GM12801 (cell line): Measurements from ENCODE around the gene GSTM1.
"Not testable (repeated sequence)": the region's sequence is repeated elsewhere in the genome, so short reads cannot be mapped to it uniquely, and the experiment has no call there.

Source experiments
- TF ChIP-seq, protein P1 (sequence below): IDR thresholded peaks from one replicate; pipeline ENCODE4 v1.5.1; 2011; ENCODE audit warnings: control low read depth; ENCODE audit not compliant: insufficient read length; ENCODE audit errors: extremely low read depth

GSTM1 gene

DNA sequence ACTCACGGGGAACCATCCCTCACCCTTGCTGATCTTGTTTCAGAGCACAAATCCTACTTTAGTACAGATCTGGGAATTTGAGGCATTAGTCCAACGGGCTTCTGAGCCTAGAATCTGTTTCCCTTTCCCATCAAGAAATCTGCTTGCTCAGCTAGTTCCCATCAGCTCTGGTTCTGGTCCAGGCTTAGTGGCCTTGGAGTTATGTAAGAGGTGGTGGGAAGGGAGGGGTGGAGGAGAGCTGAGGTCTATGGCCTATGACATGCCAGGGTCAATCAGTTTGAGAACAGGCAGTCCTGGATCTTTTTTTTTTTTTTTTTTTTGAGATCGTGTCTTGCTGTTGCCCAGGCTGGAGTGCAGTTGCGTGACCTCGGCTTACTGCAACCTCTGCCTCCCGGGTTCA, 4.1 kb downstream of the GSTM1 start:
- TF ChIP-seq, protein P1, sequence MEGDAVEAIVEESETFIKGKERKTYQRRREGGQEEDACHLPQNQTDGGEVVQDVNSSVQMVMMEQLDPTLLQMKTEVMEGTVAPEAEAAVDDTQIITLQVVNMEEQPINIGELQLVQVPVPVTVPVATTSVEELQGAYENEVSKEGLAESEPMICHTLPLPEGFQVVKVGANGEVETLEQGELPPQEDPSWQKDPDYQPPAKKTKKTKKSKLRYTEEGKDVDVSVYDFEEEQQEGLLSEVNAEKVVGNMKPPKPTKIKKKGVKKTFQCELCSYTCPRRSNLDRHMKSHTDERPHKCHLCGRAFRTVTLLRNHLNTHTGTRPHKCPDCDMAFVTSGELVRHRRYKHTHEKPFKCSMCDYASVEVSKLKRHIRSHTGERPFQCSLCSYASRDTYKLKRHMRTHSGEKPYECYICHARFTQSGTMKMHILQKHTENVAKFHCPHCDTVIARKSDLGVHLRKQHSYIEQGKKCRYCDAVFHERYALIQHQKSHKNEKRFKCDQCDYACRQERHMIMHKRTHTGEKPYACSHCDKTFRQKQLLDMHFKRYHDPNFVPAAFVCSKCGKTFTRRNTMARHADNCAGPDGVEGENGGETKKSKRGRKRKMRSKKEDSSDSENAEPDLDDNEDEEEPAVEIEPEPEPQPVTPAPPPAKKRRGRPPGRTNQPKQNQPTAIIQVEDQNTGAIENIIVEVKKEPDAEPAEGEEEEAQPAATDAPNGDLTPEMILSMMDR, result no peak

DNA sequence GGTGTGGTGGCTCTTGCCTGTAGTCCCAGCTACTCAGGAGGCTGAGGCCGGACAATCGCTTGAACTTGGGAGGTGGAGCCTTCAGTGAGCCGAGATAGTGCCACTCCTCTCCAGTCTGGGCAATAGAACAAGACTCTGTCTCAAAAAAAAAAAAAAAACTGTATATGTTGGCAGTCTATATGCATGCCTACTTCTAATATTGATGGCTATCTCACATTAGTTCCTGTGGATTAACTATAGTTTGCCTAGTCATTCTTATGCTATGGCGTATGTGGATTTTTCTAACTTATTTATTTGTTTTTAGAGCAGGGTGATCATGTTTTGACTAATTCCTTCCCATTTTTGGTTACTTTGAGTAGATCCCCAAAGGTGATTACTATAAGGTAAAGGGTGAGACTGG, 9.4 kb downstream of the GSTM1 start:
- TF ChIP-seq, protein P1, result no peak

DNA sequence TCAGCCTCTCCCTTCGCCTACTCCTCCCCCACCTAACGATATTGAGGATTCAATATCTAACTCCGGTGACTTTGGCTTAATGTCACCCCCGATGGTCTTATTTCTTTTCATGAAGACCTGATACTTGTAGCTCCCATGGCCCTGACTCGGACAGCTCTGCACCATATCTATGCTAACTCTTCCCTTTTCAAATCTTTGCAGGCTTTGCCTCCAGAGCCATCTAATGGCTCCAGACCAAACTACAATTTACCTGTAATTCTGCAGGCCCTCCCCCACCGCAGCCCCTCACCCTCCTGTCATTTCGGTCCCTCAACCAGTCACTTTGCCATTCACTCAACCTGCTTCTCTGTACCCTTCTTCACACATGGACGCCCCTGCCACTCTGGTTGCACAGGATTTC, 16.6 kb downstream of the GSTM1 start:
- TF ChIP-seq, protein P1, result no peak

DNA sequence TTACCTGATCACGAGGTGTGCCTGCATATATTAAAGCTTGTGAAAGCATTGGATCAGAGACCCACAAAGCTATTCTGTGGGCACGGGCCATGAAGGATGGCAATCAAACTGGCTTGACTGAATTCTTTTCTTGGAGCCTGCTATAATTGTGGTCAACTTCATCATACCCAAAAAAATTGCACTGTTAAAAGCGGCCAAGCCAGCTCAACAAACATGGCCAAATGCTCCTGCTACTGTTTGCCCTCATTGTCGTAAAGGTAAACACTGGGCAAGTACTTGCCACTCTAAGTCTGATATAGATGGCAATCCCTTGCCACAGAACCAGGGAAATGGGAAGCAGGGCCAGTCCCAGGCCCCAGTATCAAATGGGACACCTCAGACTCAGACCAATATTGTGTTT, 17.8 kb downstream of the GSTM1 start:
- TF ChIP-seq, protein P1, result no peak

DNA sequence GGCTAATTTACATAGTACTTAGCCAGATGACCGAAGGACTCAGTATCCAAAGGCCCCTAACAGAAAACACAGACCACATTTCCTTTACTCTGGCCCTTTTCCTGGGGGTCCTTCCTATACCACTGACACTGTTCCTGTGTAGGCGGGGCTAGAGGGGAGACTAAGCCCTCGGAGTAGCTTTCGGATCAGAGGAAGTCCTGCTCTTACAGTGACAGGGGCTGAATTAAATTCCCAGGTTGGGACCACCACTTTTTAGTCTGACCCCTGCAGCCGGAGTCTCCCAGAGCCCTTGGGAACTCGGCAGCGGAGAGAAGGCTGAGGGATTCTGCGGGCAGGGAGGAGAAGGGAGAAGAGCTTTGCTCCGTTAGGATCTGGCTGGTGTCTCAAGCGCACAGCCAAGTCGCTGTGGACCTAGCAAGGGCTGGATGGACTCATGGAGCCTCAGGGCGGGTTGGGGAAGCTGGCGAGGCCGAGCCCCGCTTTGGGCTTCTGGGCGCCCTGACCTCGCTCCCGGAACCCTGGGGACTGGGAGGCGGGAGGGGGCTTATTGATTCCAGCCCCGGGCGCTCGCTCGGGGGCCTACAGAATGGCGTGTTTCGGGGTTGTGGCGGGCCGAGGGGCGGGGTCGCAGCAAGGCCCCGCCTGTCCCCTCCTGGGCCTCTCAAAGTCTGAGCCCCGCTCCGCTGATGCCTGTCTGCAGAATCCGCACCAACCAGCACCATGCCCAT, 24.1 kb downstream of the GSTM1 start, which contains the start of gene GSTM5:
GSTM5 (plus strand) TSS at position 659 of the 728 bp plus-strand sequence; CDS start at position 721, 62 bp downstream.
- TF ChIP-seq, protein P1, result not testable (repeated sequence)

DNA sequence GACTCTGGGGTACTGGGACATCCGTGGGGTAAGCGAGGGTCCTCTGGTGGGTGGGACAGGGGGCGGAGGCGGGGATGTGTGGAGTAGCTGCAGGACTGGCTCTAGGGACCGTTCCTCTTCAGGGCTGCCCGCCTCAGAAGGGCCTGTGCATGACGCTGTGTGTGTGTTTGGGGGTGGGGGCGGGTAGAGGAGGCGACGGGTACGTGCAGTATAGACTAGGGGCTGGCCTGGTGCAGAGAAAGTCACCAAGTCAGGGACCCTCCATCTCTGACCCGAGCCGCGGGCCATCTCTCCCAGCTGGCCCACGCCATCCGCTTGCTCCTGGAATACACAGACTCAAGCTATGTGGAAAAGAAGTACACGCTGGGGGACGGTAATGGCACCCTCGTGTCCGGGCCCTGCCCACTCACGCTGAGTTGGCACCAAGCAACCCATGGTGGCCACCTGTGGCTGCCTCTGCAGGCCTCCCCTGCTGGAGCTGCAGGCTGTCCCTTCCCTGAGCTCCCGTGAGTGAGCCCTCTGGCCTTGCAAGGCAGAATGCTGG, 24.8 kb downstream of the GSTM1 start:
- TF ChIP-seq, protein P1, result no peak

DNA sequence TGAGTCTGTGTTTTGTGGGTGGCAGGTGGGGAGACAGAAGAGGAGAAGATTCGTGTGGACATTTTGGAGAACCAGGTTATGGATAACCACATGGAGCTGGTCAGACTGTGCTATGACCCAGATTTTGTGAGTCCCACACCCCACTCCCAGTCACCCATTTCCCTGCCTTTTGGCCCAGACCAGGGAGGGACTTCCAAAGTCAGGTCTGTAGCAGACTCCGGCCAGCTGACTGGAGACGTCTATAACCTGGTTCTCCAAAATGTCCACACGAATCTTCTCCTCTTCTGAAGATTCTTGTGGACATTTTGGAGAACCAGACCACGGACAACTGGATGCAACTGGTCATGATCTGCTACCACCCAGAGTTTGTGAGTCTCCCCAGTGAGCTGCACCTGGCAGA, 26.0 kb downstream of the GSTM1 start:
- TF ChIP-seq, protein P1, result no peak
